ENCODE measurements around the gene PPP5C. TPM values are rescaled to one million over a fixed set of nuclear protein-coding genes. Genes with fewer than 3 reads are reported as not detected.

Gene PPP5C
- total RNA-seq, 1 experiment from 2014 or later: 130 TPM

GRCh38 chr19:46317339-46317738 is 29.5 kb upstream of the PPP5C start:
- Histone ChIP-seq H3K9me3 (no peaks in the 10 kb centered on the region), H3K4me1 (no peaks in the 10 kb centered on the region), H3K36me3 (ENCODE audit: control insufficient read depth, insufficient read depth, low read length) (no peaks in the 10 kb centered on the region; the same call in 1 of the 2 replicates), H3K27me3 (replicated peaks; ENCODE audit: control insufficient read depth, insufficient read depth, low read length) (no peaks in the 10 kb centered on the region), H3K4me3 (ENCODE audit: low read depth, low read length) (no peak overlapping the region)
- ChIA-PET POLR2A (interaction anchor here (0.6 kb wide), 1 partner anchor 27 kb away, joined by 3 read pairs; no protein-coding TSS in a partner anchor), CTCF (no interaction called here)
- Mint-ChIP-seq H3K4me3 (ENCODE audit: unreplicated experiment) (no peak overlapping the region), H3K36me3 (ENCODE audit: insufficient read depth, unreplicated experiment) (peaks cover 3% of the 10 kb centered on the region), H3K27me3 (ENCODE audit: insufficient read depth, unreplicated experiment) (no peaks in the 10 kb centered on the region), H3K4me1 (ENCODE audit: low read depth, unreplicated experiment) (peaks cover 6% of the 10 kb centered on the region), H3K9me3 (ENCODE audit: unreplicated experiment) (no peaks in the 10 kb centered on the region), H3K27ac (ENCODE audit: unreplicated experiment) (no peak overlapping the region)
- TF ChIP-seq CTCF (IDR thresholded peaks at IDR 0.05; ENCODE audit: insufficient read depth in 1 of 2, low read depth in 1 of 2, low read length in 1 of 2, severe bottlenecking in 1 of 2, unreplicated experiment in 1 of 2): no peak
- DNase-seq: no peak
- intact Hi-C loops (cut with micrococcal nuclease; ENCODE audit: unreplicated experiment): no loop called here
- BruUV-seq (replicated peaks): no TSS peak

GRCh38 chr19:46319613-46320012 is 27.3 kb upstream of the PPP5C start:
- Mint-ChIP-seq H3K36me3 (ENCODE audit: insufficient read depth, unreplicated experiment) (no peaks in the 10 kb centered on the region), H3K4me1 (ENCODE audit: low read depth, unreplicated experiment) (peaks cover 6% of the 10 kb centered on the region), H3K27ac (ENCODE audit: unreplicated experiment) (no peak overlapping the region), H3K27me3 (ENCODE audit: insufficient read depth, unreplicated experiment) (no peaks in the 10 kb centered on the region), H3K9me3 (ENCODE audit: unreplicated experiment) (no peaks in the 10 kb centered on the region), H3K4me3 (ENCODE audit: unreplicated experiment) (no peak overlapping the region)
- no peak for DNase-seq
- Histone ChIP-seq H3K4me3 (ENCODE audit: low read depth, low read length) (no peak overlapping the region), H3K27me3 (replicated peaks; ENCODE audit: control insufficient read depth, insufficient read depth, low read length) (no peaks in the 10 kb centered on the region), H3K9me3 (no peaks in the 10 kb centered on the region), H3K4me1 (no peaks in the 10 kb centered on the region; the same call in 1 of the 2 replicates), H3K36me3 (ENCODE audit: control insufficient read depth, insufficient read depth, low read length) (no peaks in the 10 kb centered on the region; the same call in 1 of the 2 replicates)
- BruUV-seq (replicated peaks): no TSS peak
- intact Hi-C loops (cut with micrococcal nuclease; ENCODE audit: unreplicated experiment): no loop called here
- no peak for TF ChIP-seq CTCF (IDR thresholded peaks at IDR 0.05; ENCODE audit: insufficient read depth in 1 of 2, low read depth in 1 of 2, low read length in 1 of 2, severe bottlenecking in 1 of 2, unreplicated experiment in 1 of 2)
- ChIA-PET POLR2A (interaction anchor here (0.6 kb wide), 1 partner anchor 33 kb away, joined by 3 read pairs; no protein-coding TSS in a partner anchor), CTCF (no interaction called here)

- H3K36me3 Mint-ChIP-seq (ENCODE audit: insufficient read depth, unreplicated experiment): no peaks in the 10 kb centered on the region
- intact Hi-C loops (cut with micrococcal nuclease; ENCODE audit: unreplicated experiment): no loop called here
- no peaks in the 10 kb centered on the region; the same call in 1 of the 2 replicates for H3K36me3 ChIP-seq (ENCODE audit: control insufficient read depth, insufficient read depth, low read length)
- ChIA-PET POLR2A (no interaction called here), CTCF (no interaction called here)
- no peaks in the 10 kb centered on the region for H3K27me3 Mint-ChIP-seq (ENCODE audit: insufficient read depth, unreplicated experiment)
- no peak for DNase-seq
- H3K27me3 ChIP-seq (replicated peaks; ENCODE audit: control insufficient read depth, insufficient read depth, low read length): no peaks in the 10 kb centered on the region
- no peak overlapping the region for H3K4me3 ChIP-seq (ENCODE audit: low read depth, low read length)
- no peak for TF ChIP-seq CTCF (IDR thresholded peaks at IDR 0.05; ENCODE audit: insufficient read depth in 1 of 2, low read depth in 1 of 2, low read length in 1 of 2, severe bottlenecking in 1 of 2, unreplicated experiment in 1 of 2)
- no peaks in the 10 kb centered on the region for H3K9me3 ChIP-seq
- H3K4me1 Mint-ChIP-seq (ENCODE audit: low read depth, unreplicated experiment): peaks cover 6% of the 10 kb centered on the region
- no peaks in the 10 kb centered on the region; the same call in 1 of the 2 replicates for H3K4me1 ChIP-seq
- H3K27ac Mint-ChIP-seq (ENCODE audit: unreplicated experiment): no peak overlapping the region
- H3K9me3 Mint-ChIP-seq (ENCODE audit: unreplicated experiment): peaks cover 6% of the 10 kb centered on the region
- H3K4me3 Mint-ChIP-seq (ENCODE audit: unreplicated experiment): no peak overlapping the region
- BruUV-seq (replicated peaks): no TSS peak
These were observed 26.3 kb upstream of the PPP5C start for GRCh38 chr19:46320559-46320958.
